Activated T-helper 2 cell treated with anti-CD3 and anti-CD28 coated beads, Interferon-gamma antibody, Interleukin-2, Interleukin-4, amounts not matched to agents 10 μg/mL and 5 μg/mL and 100 μg/mL, durations not matched to agents 14 hours and 24 hours and 36 hours (primary cell): ENCODE data around the gene MGAT5B. TPM values are rescaled to one million over a fixed set of nuclear protein-coding genes. Genes with fewer than 3 reads are reported as not detected.

Experiments
- DNase-seq: peaks from one replicate; pipeline ENCODE4 v3.0.0; 2021; ENCODE audit warnings: low spot score
- H3K27ac Mint-ChIP-seq: one replicate; pipeline ENCODE4 v1.8.0; 2021; ENCODE audit warnings: mixed read lengths
- H3K27me3 Mint-ChIP-seq: one replicate; pipeline ENCODE4 v1.8.0; 2021; ENCODE audit warnings: low read depth, mixed read lengths
- H3K36me3 Mint-ChIP-seq: one replicate; pipeline ENCODE4 v1.8.0; 2021; ENCODE audit warnings: low read depth, mixed read lengths
- H3K4me1 Mint-ChIP-seq: one replicate; pipeline ENCODE4 v1.8.0; 2021; ENCODE audit warnings: low read depth, mixed read lengths
- H3K4me3 Mint-ChIP-seq: one replicate; pipeline ENCODE4 v1.8.0; 2021; ENCODE audit warnings: low read depth, mild to moderate bottlenecking, moderate library complexity, mixed read lengths
- H3K9me3 Mint-ChIP-seq: one replicate; pipeline ENCODE4 v1.8.0; 2021; ENCODE audit warnings: mixed read lengths
- intact Hi-C: fragments of 100-400 bp; cut with micrococcal nuclease; formaldehyde crosslinking; loops from one replicate; pipeline ENCODE4 v1.15.1; 2023
- total RNA-seq: library from RNA; stranded (reverse); gene quantifications from 2 replicates; pipeline ENCODE4 v1.2.3, GENCODE V29; 2022

Gene MGAT5B
- total RNA-seq, 1 donor from 2014 or later: 0.55 TPM

- intact Hi-C loops: no loop called here
- Mint-ChIP-seq H3K36me3 (no peaks in the 10 kb centered on the region), H3K27me3 (peaks cover 8% of the 10 kb centered on the region), H3K9me3 (no peaks in the 10 kb centered on the region), H3K4me1 (no peaks in the 10 kb centered on the region), H3K4me3 (no peak overlapping the region), H3K27ac (no peak overlapping the region)
- DNase-seq: no peak
These were observed 61.9 kb downstream of the MGAT5B start for GRCh38 chr17:76930107-76930506.

GRCh38 chr17:76932402-76933333, 64.5 kb downstream of the MGAT5B start:
- Mint-ChIP-seq H3K4me1 (no peaks in the 10 kb centered on the region), H3K9me3 (no peaks in the 10 kb centered on the region), H3K27me3 (peaks cover 8% of the 10 kb centered on the region), H3K27ac (no peak overlapping the region), H3K36me3 (no peaks in the 10 kb centered on the region), H3K4me3 (no peak overlapping the region)
- intact Hi-C loops: no loop called here
- no peak for DNase-seq

- intact Hi-C loops: no loop called here
- no peaks in the 10 kb centered on the region for H3K4me1 Mint-ChIP-seq
- H3K27ac Mint-ChIP-seq: no peak overlapping the region
These were observed 66.5 kb downstream of the MGAT5B start for GRCh38 chr17:76934561-76935320.

GRCh38 chr17:76935331-76935730, 67.1 kb downstream of the MGAT5B start:
- no peaks in the 10 kb centered on the region for H3K4me1 Mint-ChIP-seq
- peaks cover 5% of the 10 kb centered on the region for H3K27me3 Mint-ChIP-seq
- DNase-seq: no peak
- intact Hi-C loops: no loop called here
- H3K27ac Mint-ChIP-seq: no peak overlapping the region
- no peaks in the 10 kb centered on the region for H3K9me3 Mint-ChIP-seq
- no peak overlapping the region for H3K4me3 Mint-ChIP-seq
- H3K36me3 Mint-ChIP-seq: no peaks in the 10 kb centered on the region

More at GRCh38 chr17:76934561-76935320, 66.5 kb downstream of the MGAT5B start:
- Mint-ChIP-seq H3K27me3 (peaks cover 5% of the 10 kb centered on the region), H3K4me3 (no peak overlapping the region), H3K36me3 (no peaks in the 10 kb centered on the region), H3K9me3 (no peaks in the 10 kb centered on the region)
- DNase-seq: no peak

GRCh38 chr17:76937238-76937637, 69.0 kb downstream of the MGAT5B start:
- no peak for DNase-seq
- Mint-ChIP-seq H3K9me3 (no peaks in the 10 kb centered on the region), H3K36me3 (no peaks in the 10 kb centered on the region), H3K4me3 (no peak overlapping the region), H3K27me3 (peaks cover 5% of the 10 kb centered on the region), H3K4me1 (no peaks in the 10 kb centered on the region), H3K27ac (no peak overlapping the region)
- intact Hi-C loops: no loop called here

GRCh38 chr17:76938009-76938408, 69.8 kb downstream of the MGAT5B start:
- H3K36me3 Mint-ChIP-seq: no peaks in the 10 kb centered on the region
- no peak overlapping the region for H3K4me3 Mint-ChIP-seq
- H3K27ac Mint-ChIP-seq: no peak overlapping the region
- no peaks in the 10 kb centered on the region for H3K9me3 Mint-ChIP-seq
- H3K4me1 Mint-ChIP-seq: no peaks in the 10 kb centered on the region
- peaks cover 5% of the 10 kb centered on the region for H3K27me3 Mint-ChIP-seq
- DNase-seq: no peak
- intact Hi-C loops: no loop called here

GRCh38 chr17:76940295-76940694, 72.1 kb downstream of the MGAT5B start:
- no peaks in the 10 kb centered on the region for H3K4me1 Mint-ChIP-seq
- no peaks in the 10 kb centered on the region for H3K27me3 Mint-ChIP-seq
- DNase-seq: no peak
- intact Hi-C loops: no loop called here
- H3K9me3 Mint-ChIP-seq: no peaks in the 10 kb centered on the region
- no peak overlapping the region for H3K27ac Mint-ChIP-seq
- H3K36me3 Mint-ChIP-seq: no peaks in the 10 kb centered on the region
- H3K4me3 Mint-ChIP-seq: no peak overlapping the region

GRCh38 chr17:76940738-76941350, 72.6 kb downstream of the MGAT5B start:
- no peak for DNase-seq
- intact Hi-C loops: no loop called here
- H3K9me3 Mint-ChIP-seq: no peaks in the 10 kb centered on the region
- H3K27ac Mint-ChIP-seq: no peak overlapping the region
- no peak overlapping the region for H3K4me3 Mint-ChIP-seq
- no peaks in the 10 kb centered on the region for H3K27me3 Mint-ChIP-seq
- H3K4me1 Mint-ChIP-seq: no peaks in the 10 kb centered on the region
- no peaks in the 10 kb centered on the region for H3K36me3 Mint-ChIP-seq

GRCh38 chr17:76943202-76943601, 75.0 kb downstream of the MGAT5B start:
- Mint-ChIP-seq H3K27me3 (no peaks in the 10 kb centered on the region), H3K4me1 (no peaks in the 10 kb centered on the region), H3K36me3 (no peaks in the 10 kb centered on the region), H3K4me3 (no peak overlapping the region), H3K27ac (no peak overlapping the region), H3K9me3 (no peaks in the 10 kb centered on the region)
- DNase-seq: no peak
- intact Hi-C loops: no loop called here

GRCh38 chr17:76943781-76944213, 75.6 kb downstream of the MGAT5B start:
- Mint-ChIP-seq H3K9me3 (no peaks in the 10 kb centered on the region), H3K27me3 (no peaks in the 10 kb centered on the region), H3K36me3 (no peaks in the 10 kb centered on the region), H3K4me1 (no peaks in the 10 kb centered on the region), H3K27ac (no peak overlapping the region), H3K4me3 (no peak overlapping the region)
- intact Hi-C loops: no loop called here
- DNase-seq: no peak

- no peak overlapping the region for H3K4me3 Mint-ChIP-seq
- no peak overlapping the region for H3K27ac Mint-ChIP-seq
- no peak for DNase-seq
- intact Hi-C loops: no loop called here
- H3K4me1 Mint-ChIP-seq: no peaks in the 10 kb centered on the region
- no peaks in the 10 kb centered on the region for H3K27me3 Mint-ChIP-seq
- H3K9me3 Mint-ChIP-seq: no peaks in the 10 kb centered on the region
- H3K36me3 Mint-ChIP-seq: no peaks in the 10 kb centered on the region
These were observed 76.3 kb downstream of the MGAT5B start for GRCh38 chr17:76944477-76944876.

GRCh38 chr17:76946111-76946771, 78.0 kb downstream of the MGAT5B start:
- no peaks in the 10 kb centered on the region for H3K27me3 Mint-ChIP-seq
- no peak overlapping the region for H3K27ac Mint-ChIP-seq
- H3K4me3 Mint-ChIP-seq: no peak overlapping the region
- intact Hi-C loops: no loop called here
- DNase-seq: no peak
- no peaks in the 10 kb centered on the region for H3K36me3 Mint-ChIP-seq
- H3K9me3 Mint-ChIP-seq: no peaks in the 10 kb centered on the region
- H3K4me1 Mint-ChIP-seq: no peaks in the 10 kb centered on the region
